Measurements from ENCODE around the gene DNAH3. TPM values are rescaled to one million over a fixed set of nuclear protein-coding genes. Genes with fewer than 3 reads are reported as not detected.

The DNAH3 gene
- total and polyA plus RNA-seq, 2 of the 8 experiments (the other 6 are each of a cell fraction or from before 2014, with no cell fraction given): 0.57 to 0.71 TPM

DNA sequence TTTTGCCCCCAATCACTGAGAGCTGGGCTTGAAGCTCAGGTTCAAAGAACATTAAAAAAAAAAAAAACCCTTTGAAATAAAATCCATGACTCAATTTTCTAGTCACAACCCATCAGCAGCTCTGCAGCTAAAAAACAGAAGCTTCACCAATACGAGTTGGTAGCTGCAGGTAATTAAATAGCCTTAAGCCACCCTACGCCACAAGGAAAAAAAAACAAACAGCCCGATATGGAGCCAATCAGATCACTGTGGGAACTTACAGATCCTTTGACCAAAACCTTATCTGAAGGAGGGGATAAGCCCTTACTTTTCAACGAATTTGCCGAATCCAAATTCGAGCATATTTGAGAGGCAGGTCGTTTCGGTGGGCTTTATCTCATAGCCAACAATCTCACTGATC, 69.3 kb downstream of the DNAH3 start:
- H3K9ac ChIP-seq (replicated peaks in 1 of 4; ENCODE audit: extremely low read depth in 1 of 4, low read depth in 3 of 4, low read length in 3 of 4): no peak overlapping the region
- no peak overlapping the region for H2AK5ac ChIP-seq (ENCODE audit: low read depth, low read length)
- FAIRE-seq (no peak), DNase-seq (ENCODE audit: low read depth in 1 of 2, low spot score in 2 of 2) (no peak)
- H3K36me3 ChIP-seq (ENCODE audit: control insufficient read depth in 2 of 4, insufficient read depth in 4 of 4, low read length in 3 of 4): no peaks in the 10 kb centered on the region
- no peak overlapping the region for H2BK15ac ChIP-seq (ENCODE audit: low read length)
- no peaks in the 10 kb centered on the region for H3K9me3 ChIP-seq (ENCODE audit: insufficient read depth in 2 of 2, low read depth in 1 of 2, low read length in 1 of 2)
- no peak overlapping the region for H2AFZ ChIP-seq (ENCODE audit: low read length)
- H3K14ac ChIP-seq (ENCODE audit: insufficient read length): no peak overlapping the region
- H3K23ac ChIP-seq (ENCODE audit: insufficient read length): no peak overlapping the region
- no peak overlapping the region for H3K4me3 ChIP-seq (ENCODE audit: extremely low read depth in 1 of 4, insufficient read depth in 2 of 4, low read depth in 3 of 4, low read length in 4 of 4)
- WGBS, 2 experiments (ENCODE audit: extremely low coverage in 1 of 2, insufficient coverage in 1 of 2, insufficient read length in 1 of 2, insufficient replicate concordance in 2 of 2, low coverage in 1 of 2, low lambda C conversion rate in 2 of 2, missing lambda C conversion rate in 1 of 2): 86% methylated on average over 8 of the region's 8 CpGs; no CpG with 5 or more reads in 1 of the 2 experiments
- no peaks in the 10 kb centered on the region for H3K23me2 ChIP-seq (ENCODE audit: low read depth, low read length)
- H3K27me3 ChIP-seq (replicated peaks in 1 of 4; ENCODE audit: control insufficient read depth in 3 of 4, extremely low read depth in 1 of 4, insufficient read depth in 3 of 4, low read length in 3 of 4): no peaks in the 10 kb centered on the region
- no peak overlapping the region for H4K8ac ChIP-seq (ENCODE audit: extremely low read depth, insufficient read depth, low read length)
- no peak overlapping the region for H4K5ac ChIP-seq (ENCODE audit: insufficient read length, low read depth, low read length)
- no peak overlapping the region for H4K91ac ChIP-seq (replicated peaks; ENCODE audit: insufficient read length, low read length)
- H3K56ac ChIP-seq (replicated peaks; ENCODE audit: insufficient read length, low read depth, low read length): no peak overlapping the region
- no peak overlapping the region for H3K4ac ChIP-seq (replicated peaks; ENCODE audit: insufficient read length, low read depth, low read length)
- no peaks in the 10 kb centered on the region for H3K79me1 ChIP-seq (ENCODE audit: low read depth, low read length)
- H2BK20ac ChIP-seq (ENCODE audit: low read length): no peak overlapping the region
- ChIA-PET CTCF (ENCODE audit: partially characterized antibody) (interaction anchor here (0.9 to 11.5 kb wide), 4 partner anchors 29 to 307 kb away, joined by 3 to 125 read pairs (median 10); partner anchors contain the start of genes ERI2 and REXO5), POLR2A (ENCODE audit: partially characterized antibody) (no interaction called here)
- H3K79me2 ChIP-seq (ENCODE audit: control insufficient read depth in 1 of 2, insufficient read depth in 2 of 2, low read length in 2 of 2): no peaks in the 10 kb centered on the region
- no peak overlapping the region for H2BK12ac ChIP-seq (ENCODE audit: low read depth, low read length)
- H2BK5ac ChIP-seq (ENCODE audit: low read depth, low read length): no peak overlapping the region
- H3K4me2 ChIP-seq (ENCODE audit: insufficient read depth in 1 of 2, low read depth in 2 of 2, low read length in 2 of 2): no peak overlapping the region
- no peaks in the 10 kb centered on the region for H4K20me1 ChIP-seq (replicated peaks in 1 of 2; ENCODE audit: control insufficient read depth in 1 of 2, insufficient read depth in 2 of 2, low read length in 2 of 2)
- H3K27ac ChIP-seq (ENCODE audit: low read depth, low read length): no peak overlapping the region
- H3K18ac ChIP-seq (ENCODE audit: extremely low read depth, low read length): no peak overlapping the region
- H2BK120ac ChIP-seq (replicated peaks; ENCODE audit: low read depth, low read length): no peak overlapping the region
- no peaks in the 10 kb centered on the region for H3K4me1 ChIP-seq (replicated peaks in 1 of 4; ENCODE audit: control insufficient read depth in 3 of 4, insufficient read depth in 4 of 4, low read length in 3 of 4)
- no peak for TF ChIP-seq SP4 (IDR thresholded peaks at IDR 0.05; ENCODE audit: low read length)
- no peak for TF ChIP-seq TCF12 (IDR thresholded peaks at IDR 0.05; ENCODE audit: low read depth, low read length)
- TF ChIP-seq CEBPB (IDR thresholded peaks at IDR 0.05; ENCODE audit: low read depth, low read length): no peak
- no peak for TF ChIP-seq ATF2 (IDR thresholded peaks at IDR 0.05; ENCODE audit: low read length)
- no peak for TF ChIP-seq SRF (IDR thresholded peaks at IDR 0.05; ENCODE audit: low read depth, low read length)
- no peak for TF ChIP-seq CHD2 (IDR thresholded peaks at IDR 0.05; ENCODE audit: low read length)
- no peak for TF ChIP-seq KDM5A (IDR thresholded peaks at IDR 0.05; ENCODE audit: low read length)
- no peak for TF ChIP-seq NANOG (IDR thresholded peaks at IDR 0.05; ENCODE audit: insufficient read depth, low read depth, low read length, poor library complexity, severe bottlenecking)
- no peak for TF ChIP-seq BRCA1 (IDR thresholded peaks at IDR 0.05; ENCODE audit: low read depth, low read length)
- no peak for TF ChIP-seq CHD1 (IDR thresholded peaks at IDR 0.05; ENCODE audit: low read depth, low read length)
- TF ChIP-seq ATF3 (IDR thresholded peaks at IDR 0.05; ENCODE audit: insufficient read depth, low read depth, low read length): no peak
- no peak for TF ChIP-seq RXRA (IDR thresholded peaks at IDR 0.05; ENCODE audit: insufficient read depth, low read depth, low read length)
- TF ChIP-seq, protein P1, sequence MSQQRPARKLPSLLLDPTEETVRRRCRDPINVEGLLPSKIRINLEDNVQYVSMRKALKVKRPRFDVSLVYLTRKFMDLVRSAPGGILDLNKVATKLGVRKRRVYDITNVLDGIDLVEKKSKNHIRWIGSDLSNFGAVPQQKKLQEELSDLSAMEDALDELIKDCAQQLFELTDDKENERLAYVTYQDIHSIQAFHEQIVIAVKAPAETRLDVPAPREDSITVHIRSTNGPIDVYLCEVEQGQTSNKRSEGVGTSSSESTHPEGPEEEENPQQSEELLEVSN (IDR thresholded peaks at IDR 0.05): no peak

Data from H1 (cell line).